Natural killer cell (primary cell): Measurements from ENCODE around the gene VAMP4. TPM values are rescaled to one million over a fixed set of nuclear protein-coding genes. Genes with fewer than 3 reads are reported as not detected.
A peak's percentile ranks its signal among the peaks of the same experiment; 100 is the strongest.

Experiments
- ATAC-seq, 3 donors: fragments of 150-1000 bp in 2 of 3; fragments of 200-7000 bp in 1 of 3; cut with Tn5 transposase; 1 replicate in 1 of 3; 2 replicates in 2 of 3; pipeline ENCODE4 v1.10.0; 2021; ENCODE audit warnings: mild to moderate bottlenecking in 2 of 3, moderate library complexity in 2 of 3
- DNase-seq, 2 donors: peaks; one replicate each; pipeline versions ENCODE4 v3.0.0 to v3.0.0-alpha.2; 2013 to 2021; ENCODE audit warnings: mixed read lengths in 1 of 2
- H3K27ac ChIP-seq: one replicate; pipeline ENCODE4 v1.5.1; 2013; ENCODE audit warnings: mild to moderate bottlenecking, low read length
- H3K27me3 ChIP-seq: one replicate; pipeline ENCODE4 v1.6.1; 2013; ENCODE audit warnings: low read length; ENCODE audit not compliant: control insufficient read depth, insufficient read depth
- H3K36me3 ChIP-seq: one replicate; pipeline ENCODE4 v1.6.1; 2013; ENCODE audit warnings: low read length; ENCODE audit not compliant: control insufficient read depth, insufficient read depth
- H3K4me1 ChIP-seq: one replicate; pipeline ENCODE4 v1.6.1; 2013; ENCODE audit warnings: low read length; ENCODE audit not compliant: control insufficient read depth, insufficient read depth
- H3K4me3 ChIP-seq: one replicate; pipeline ENCODE4 v1.5.1; 2013; ENCODE audit warnings: low read length
- H3K9me3 ChIP-seq: one replicate; pipeline ENCODE4 v1.6.1; 2013; ENCODE audit warnings: low read length; ENCODE audit not compliant: control insufficient read depth, insufficient read depth
- H3K27ac Mint-ChIP-seq, 2 donors: one replicate each; pipeline ENCODE4 v1.8.0; 2022; ENCODE audit warnings: mild to moderate bottlenecking in 2 of 2, mixed read lengths in 2 of 2, moderate library complexity in 1 of 2
- H3K27me3 Mint-ChIP-seq, 2 donors: one replicate each; pipeline ENCODE4 v1.8.0; 2022; ENCODE audit warnings: low read depth in 2 of 2, mixed read lengths in 2 of 2
- H3K36me3 Mint-ChIP-seq: one replicate; pipeline ENCODE4 v1.8.0; 2022; ENCODE audit warnings: mixed read lengths
- H3K4me1 Mint-ChIP-seq, 2 donors: one replicate each; pipeline ENCODE4 v1.8.0; 2022; ENCODE audit warnings: mixed read lengths in 2 of 2
- H3K4me3 Mint-ChIP-seq: one replicate; pipeline ENCODE4 v1.8.0; 2022; ENCODE audit warnings: mild to moderate bottlenecking, moderate library complexity, mixed read lengths
- H3K9me3 Mint-ChIP-seq, 2 donors: one replicate each; pipeline ENCODE4 v1.8.0; 2022; ENCODE audit warnings: mixed read lengths in 2 of 2
- WGBS: methylation state at CpG from one replicate; pipeline ENCODE4 v1.1.7; 2013; ENCODE audit warnings: missing lambda C conversion rate; ENCODE audit not compliant: insufficient coverage; 5-methylcytosine and 5-hydroxymethylcytosine counted together
- intact Hi-C: fragments of 100-400 bp; cut with micrococcal nuclease; formaldehyde crosslinking; loops from one replicate; pipeline ENCODE4 v1.14.2; 2022
- total RNA-seq, 4 donors: library from RNA; stranded (reverse); fragments of 120-200 nt in 1 of 4; gene quantifications; one replicate each; pipeline versions ENCODE4 v1.2.3 to v1.2.4, GENCODE V29; 2013 to 2022
- TF ChIP-seq, protein P1 (sequence below): fragments of 200-600 bp; IDR thresholded peaks from one replicate; pipeline ENCODE4 v1.8.0; 2022; ENCODE audit warnings: antibody characterized with exemption

VAMP4 gene
- total RNA-seq, 3 donors from 2014 or later (not counting 1 experiment from before 2014, with no cell fraction given), result 17.5 to 24.2 (median 20.7) TPM

GRCh38 chr1:171742577-171742922 is 685 bp upstream of the VAMP4 start:
- H3K9me3 Mint-ChIP-seq, result no peaks in the 10 kb centered on the region
- Histone ChIP-seq H3K27ac (peak overlapping the region; percentile 94), H3K36me3 (peaks cover 4% of the 10 kb centered on the region), H3K4me1 (peaks cover 8% of the 10 kb centered on the region), H3K9me3 (no peaks in the 10 kb centered on the region), H3K4me3 (peak overlapping the region; percentile 86), H3K27me3 (no peaks in the 10 kb centered on the region)
- peak overlapping the region; percentile 98 for H3K4me3 Mint-ChIP-seq
- H3K27ac Mint-ChIP-seq, result peak overlapping the region; percentile 96 to 100
- intact Hi-C loops, result loop anchor here (1.0 to 5.0 kb wide), 2 partner anchors 39 to 790 kb away; partner anchors contain the start of genes METTL13 and SUCO
- ATAC-seq, result peak in 2 of 3 donors; percentile 3 to 7
- WGBS, result 0% methylated on average over 14 of the region's 14 CpGs
- TF ChIP-seq, protein P1, sequence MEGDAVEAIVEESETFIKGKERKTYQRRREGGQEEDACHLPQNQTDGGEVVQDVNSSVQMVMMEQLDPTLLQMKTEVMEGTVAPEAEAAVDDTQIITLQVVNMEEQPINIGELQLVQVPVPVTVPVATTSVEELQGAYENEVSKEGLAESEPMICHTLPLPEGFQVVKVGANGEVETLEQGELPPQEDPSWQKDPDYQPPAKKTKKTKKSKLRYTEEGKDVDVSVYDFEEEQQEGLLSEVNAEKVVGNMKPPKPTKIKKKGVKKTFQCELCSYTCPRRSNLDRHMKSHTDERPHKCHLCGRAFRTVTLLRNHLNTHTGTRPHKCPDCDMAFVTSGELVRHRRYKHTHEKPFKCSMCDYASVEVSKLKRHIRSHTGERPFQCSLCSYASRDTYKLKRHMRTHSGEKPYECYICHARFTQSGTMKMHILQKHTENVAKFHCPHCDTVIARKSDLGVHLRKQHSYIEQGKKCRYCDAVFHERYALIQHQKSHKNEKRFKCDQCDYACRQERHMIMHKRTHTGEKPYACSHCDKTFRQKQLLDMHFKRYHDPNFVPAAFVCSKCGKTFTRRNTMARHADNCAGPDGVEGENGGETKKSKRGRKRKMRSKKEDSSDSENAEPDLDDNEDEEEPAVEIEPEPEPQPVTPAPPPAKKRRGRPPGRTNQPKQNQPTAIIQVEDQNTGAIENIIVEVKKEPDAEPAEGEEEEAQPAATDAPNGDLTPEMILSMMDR, result no peak
- no peaks in the 10 kb centered on the region for H3K27me3 Mint-ChIP-seq
- H3K36me3 Mint-ChIP-seq, result no peaks in the 10 kb centered on the region
- peaks cover 52 to 56% of the 10 kb centered on the region in 2 donors for H3K4me1 Mint-ChIP-seq
- DNase-seq, result no peak

- Mint-ChIP-seq H3K27ac (peak overlapping the region; percentile 96 to 100), H3K4me3 (peak overlapping the region; percentile 98), H3K9me3 (no peaks in the 10 kb centered on the region), H3K4me1 (peaks cover 60 to 61% of the 10 kb centered on the region in 2 donors), H3K36me3 (peaks cover 7% of the 10 kb centered on the region), H3K27me3 (no peaks in the 10 kb centered on the region)
- DNase-seq (peak; percentile 48 to 69), ATAC-seq (peak; percentile 28 to 51 (median 39))
- Histone ChIP-seq H3K4me1 (peaks cover 8% of the 10 kb centered on the region), H3K36me3 (peaks cover 15% of the 10 kb centered on the region), H3K27ac (peak overlapping the region; percentile 94), H3K9me3 (no peaks in the 10 kb centered on the region), H3K4me3 (peak overlapping the region; percentile 86), H3K27me3 (no peaks in the 10 kb centered on the region)
- intact Hi-C loops, result loop anchor here (1.0 to 5.0 kb wide), 3 partner anchors 86 to 791 kb away; partner anchors contain the start of genes PRRC2C and SUCO
- TF ChIP-seq, protein P1, result peak; percentile 34
- 2% methylated on average over 27 of the region's 28 CpGs for WGBS
These were observed 636 bp downstream of the VAMP4 start for GRCh38 chr1:171740987-171741871.

GRCh38 chr1:171740356-171740863 is 1.5 kb downstream of the VAMP4 start:
- Histone ChIP-seq H3K36me3 (peaks cover 19% of the 10 kb centered on the region), H3K4me1 (peaks cover 8% of the 10 kb centered on the region), H3K4me3 (no peak overlapping the region), H3K9me3 (no peaks in the 10 kb centered on the region), H3K27me3 (no peaks in the 10 kb centered on the region), H3K27ac (no peak overlapping the region)
- intact Hi-C loops, result loop anchor here (2.0 to 5.0 kb wide), 2 partner anchors 86 to 792 kb away; partner anchors contain the start of gene SUCO
- 96% methylated on average over 2 of the region's 2 CpGs for WGBS
- peaks cover 7% of the 10 kb centered on the region for H3K36me3 Mint-ChIP-seq
- H3K4me1 Mint-ChIP-seq, result peaks cover 60 to 63% of the 10 kb centered on the region in 2 donors
- no peaks in the 10 kb centered on the region for H3K9me3 Mint-ChIP-seq
- ATAC-seq (no peak), DNase-seq (no peak)
- TF ChIP-seq, protein P1, result no peak
- peak overlapping the region; percentile 98 for H3K4me3 Mint-ChIP-seq
- H3K27me3 Mint-ChIP-seq, result no peaks in the 10 kb centered on the region
- H3K27ac Mint-ChIP-seq, result peak overlapping the region; percentile 96 to 100
